Endothelial cell of umbilical vein (primary cell): Measurements from ENCODE around the gene OLA1.

Source experiments
- EZH2 ChIP-seq: IDR thresholded peaks from 2 replicates; pipeline ENCODE4 v1.6.1; 2012; ENCODE audit warnings: borderline replicate concordance, low read depth, mild to moderate bottlenecking, moderate library complexity, low read length, inconsistent platforms; ENCODE audit not compliant: severe bottlenecking
- JUN ChIP-seq: IDR thresholded peaks from 2 replicates; pipeline ENCODE4 v1.6.1; 2011; ENCODE audit warnings: borderline replicate concordance, low read depth; ENCODE audit not compliant: insufficient read length, insufficient read depth
- MYC ChIP-seq: IDR thresholded peaks from one replicate; pipeline ENCODE4 v1.6.1; 2011; ENCODE audit warnings: mild to moderate bottlenecking, low read depth, low read length
- POLR2A ChIP-seq: IDR thresholded peaks from 2 replicates; pipeline ENCODE4 v1.6.1; 2012; ENCODE audit warnings: low read depth, mild to moderate bottlenecking, control low read depth, low read length
- POLR2AphosphoS5 ChIP-seq: IDR thresholded peaks from 2 replicates; pipeline ENCODE4 v1.6.1; 2012; ENCODE audit warnings: low read depth, mild to moderate bottlenecking, control low read depth, low read length, moderate library complexity; ENCODE audit not compliant: insufficient read depth
- TF ChIP-seq, protein P1 (sequence below), 2 donors: IDR thresholded peaks; 1 replicate in 1 of 2; 2 replicates in 1 of 2; pipeline ENCODE4 v1.5.1; 2011; ENCODE audit warnings: low read length in 2 of 2, mild to moderate bottlenecking in 2 of 2, moderate library complexity in 2 of 2, control low read depth in 1 of 2, inconsistent platforms in 1 of 2, low read depth in 1 of 2; ENCODE audit not compliant: insufficient read depth in 1 of 2; ENCODE audit errors: extremely low read depth in 1 of 2
- TF ChIP-seq, protein P2 (sequence below): IDR thresholded peaks from 2 replicates; pipeline ENCODE4 v1.6.1; 2011; ENCODE audit not compliant: insufficient read depth, insufficient read length

DNA sequence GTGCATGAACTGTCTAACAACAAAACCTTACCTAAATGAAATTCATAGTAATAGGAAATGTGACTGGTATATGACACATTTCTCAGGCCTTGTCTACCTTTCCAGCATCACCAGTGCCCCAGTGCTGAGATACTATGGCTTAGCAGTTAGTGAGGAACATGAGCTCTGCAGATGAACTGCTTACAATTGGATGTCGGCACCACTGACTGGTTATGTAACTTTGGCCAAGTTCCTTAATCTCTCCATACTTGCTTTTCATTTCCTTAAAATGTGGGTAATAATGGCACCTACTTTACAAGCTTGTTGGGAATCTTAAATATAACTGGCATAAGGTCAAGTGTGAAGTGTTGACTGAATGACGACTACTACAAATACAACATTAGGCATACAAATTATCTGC, 136.3 kb downstream of the OLA1 start:
- TF ChIP-seq, protein P1, sequence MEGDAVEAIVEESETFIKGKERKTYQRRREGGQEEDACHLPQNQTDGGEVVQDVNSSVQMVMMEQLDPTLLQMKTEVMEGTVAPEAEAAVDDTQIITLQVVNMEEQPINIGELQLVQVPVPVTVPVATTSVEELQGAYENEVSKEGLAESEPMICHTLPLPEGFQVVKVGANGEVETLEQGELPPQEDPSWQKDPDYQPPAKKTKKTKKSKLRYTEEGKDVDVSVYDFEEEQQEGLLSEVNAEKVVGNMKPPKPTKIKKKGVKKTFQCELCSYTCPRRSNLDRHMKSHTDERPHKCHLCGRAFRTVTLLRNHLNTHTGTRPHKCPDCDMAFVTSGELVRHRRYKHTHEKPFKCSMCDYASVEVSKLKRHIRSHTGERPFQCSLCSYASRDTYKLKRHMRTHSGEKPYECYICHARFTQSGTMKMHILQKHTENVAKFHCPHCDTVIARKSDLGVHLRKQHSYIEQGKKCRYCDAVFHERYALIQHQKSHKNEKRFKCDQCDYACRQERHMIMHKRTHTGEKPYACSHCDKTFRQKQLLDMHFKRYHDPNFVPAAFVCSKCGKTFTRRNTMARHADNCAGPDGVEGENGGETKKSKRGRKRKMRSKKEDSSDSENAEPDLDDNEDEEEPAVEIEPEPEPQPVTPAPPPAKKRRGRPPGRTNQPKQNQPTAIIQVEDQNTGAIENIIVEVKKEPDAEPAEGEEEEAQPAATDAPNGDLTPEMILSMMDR (IDR thresholded peaks at IDR 0.05; ENCODE audit: extremely low read depth in 1 of 2, insufficient read depth in 1 of 2, low read depth in 1 of 2, low read length in 2 of 2): no peak
- TF ChIP-seq EZH2 (no peak), MYC (no peak), POLR2A (no peak), POLR2AphosphoS5 (no peak), JUN (no peak)
- TF ChIP-seq, protein P2, sequence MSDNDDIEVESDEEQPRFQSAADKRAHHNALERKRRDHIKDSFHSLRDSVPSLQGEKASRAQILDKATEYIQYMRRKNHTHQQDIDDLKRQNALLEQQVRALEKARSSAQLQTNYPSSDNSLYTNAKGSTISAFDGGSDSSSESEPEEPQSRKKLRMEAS: no peak
